Endodermal cell (in vitro differentiated cells): ENCODE measurements around the gene ANKRD23. TPM values are rescaled to one million over a fixed set of nuclear protein-coding genes. Genes with fewer than 3 reads are reported as not detected.
A peak's percentile ranks its signal among the peaks of the same experiment; 100 is the strongest.

Source experiments
- DNase-seq: peaks from one replicate; pipeline ENCODE4 v3.0.0-alpha.2; 2017
- H3K27ac ChIP-seq: 2 replicates; pipeline ENCODE4 v1.5.1; 2013; ENCODE audit warnings: mild to moderate bottlenecking, low read depth, low read length, moderate library complexity
- H3K27me3 ChIP-seq: 2 replicates; pipeline ENCODE4 v1.6.1; 2013; ENCODE audit warnings: mild to moderate bottlenecking, low read length, moderate library complexity; ENCODE audit not compliant: insufficient read depth, control insufficient read depth, poor library complexity, severe bottlenecking
- H3K36me3 ChIP-seq: 2 replicates; pipeline ENCODE4 v1.7.0; 2013; ENCODE audit warnings: mild to moderate bottlenecking, low read length, moderate library complexity; ENCODE audit not compliant: control insufficient read depth, insufficient read depth
- H3K4me1 ChIP-seq: one replicate; pipeline ENCODE4 v1.7.0; 2013; ENCODE audit warnings: low read length; ENCODE audit not compliant: control insufficient read depth, insufficient read depth
- H3K4me3 ChIP-seq: 2 replicates; pipeline ENCODE4 v1.5.1; 2013; ENCODE audit warnings: mild to moderate bottlenecking, low read length, moderate library complexity
- H3K9ac ChIP-seq: 2 replicates; pipeline ENCODE4 v1.6.1; 2013; ENCODE audit warnings: mild to moderate bottlenecking, low read length, moderate library complexity; ENCODE audit not compliant: poor library complexity, severe bottlenecking; ENCODE audit errors: extremely low read depth
- H3K9me3 ChIP-seq: 2 replicates; pipeline ENCODE4 v1.6.1; 2013; ENCODE audit warnings: mild to moderate bottlenecking, low read length, moderate library complexity; ENCODE audit not compliant: control insufficient read depth
- H3K27ac Mint-ChIP-seq: 2 replicates; pipeline ENCODE4 v1.8.0; 2020; ENCODE audit warnings: mixed read lengths
- H3K27me3 Mint-ChIP-seq: 2 replicates; pipeline ENCODE4 v1.8.0; 2021; ENCODE audit warnings: mild to moderate bottlenecking, mixed read lengths; ENCODE audit not compliant: insufficient read depth
- H3K36me3 Mint-ChIP-seq: 2 replicates; pipeline ENCODE4 v1.8.0; 2020; ENCODE audit warnings: low read depth, mixed read lengths
- H3K4me1 Mint-ChIP-seq: 2 replicates; pipeline ENCODE4 v1.8.0; 2020; ENCODE audit warnings: mixed read lengths
- H3K4me3 Mint-ChIP-seq: 2 replicates; pipeline ENCODE4 v1.8.0; 2020; ENCODE audit warnings: mild to moderate bottlenecking, moderate library complexity, mixed read lengths
- H3K9me3 Mint-ChIP-seq: 2 replicates; pipeline ENCODE4 v1.8.0; 2020; ENCODE audit warnings: mild to moderate bottlenecking, mixed read lengths
- CTCF ChIP-seq: fragments of 200-600 bp; sonication (generic); conservative IDR thresholded peaks from 2 replicates; pipeline ENCODE4 v1.5.0; 2021; ENCODE audit warnings: antibody characterized with exemption, mild to moderate bottlenecking
- WGBS, 2 experiments: methylation state at CpG; one replicate each; pipeline versions ENCODE4 v1.1.5 to v1.1.7; 2013; ENCODE audit warnings: missing lambda C conversion rate in 2 of 2, mixed read lengths in 1 of 2; ENCODE audit not compliant: insufficient coverage in 1 of 2, insufficient read length in 1 of 2; 5-methylcytosine and 5-hydroxymethylcytosine counted together
- total RNA-seq, 2 donors: library from RNA; stranded (reverse); fragmentation: NEBNext Ultra II Directional in 1 of 2; extraction: Animal tissue kit (Norgen Biotek cat#: 25700) in 1 of 2; gene quantifications; 2 replicates in 1 of 2; 3 replicates in 1 of 2; pipeline ENCODE4 v1.2.1, GENCODE V29; 2021

ANKRD23 gene
- total RNA-seq, 2 donors from 2014 or later, result 2.6 to 3.6 TPM

DNA sequence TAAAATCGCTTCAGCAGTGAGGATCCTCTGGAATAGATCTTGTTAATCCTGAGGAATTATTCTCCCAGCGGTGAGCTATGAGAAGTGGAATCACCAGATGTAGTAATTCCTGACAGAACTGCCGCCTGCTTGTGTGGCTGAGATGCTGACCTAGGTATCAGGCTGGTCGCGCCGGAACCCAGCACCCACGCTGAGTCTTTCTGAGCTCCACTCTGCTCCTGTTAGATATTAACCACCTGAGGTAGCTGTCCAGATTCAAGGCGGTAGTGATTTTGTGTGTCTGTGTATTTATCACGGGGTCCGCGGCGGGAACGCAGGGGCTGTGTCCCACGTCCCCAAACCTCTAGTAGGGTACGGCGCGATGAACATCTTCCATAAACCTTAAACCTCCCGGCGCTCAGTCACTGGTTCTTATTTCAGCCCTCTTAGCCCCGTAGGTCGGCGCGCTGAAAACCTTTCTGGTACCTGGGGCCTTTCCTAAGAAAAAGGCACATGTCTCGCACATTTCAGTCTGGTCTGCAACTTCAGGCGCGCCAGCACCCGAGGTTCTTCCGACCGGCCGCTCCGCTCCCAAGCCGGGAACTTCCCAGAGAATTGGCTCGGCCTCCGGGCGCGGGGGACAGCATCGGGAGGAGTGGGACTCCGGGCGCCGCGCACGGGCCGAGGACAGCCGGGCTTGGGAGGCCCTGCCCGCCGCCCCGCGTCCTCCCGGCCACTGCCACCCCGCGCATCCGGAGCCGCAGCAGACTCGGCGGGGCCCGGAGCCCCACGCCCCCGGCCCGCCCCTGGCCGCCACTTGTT is 28.3 kb downstream of the ANKRD23 start:
- no peaks in the 10 kb centered on the region for H3K27me3 ChIP-seq
- H3K27me3 Mint-ChIP-seq, result peaks cover 3% of the 10 kb centered on the region
- H3K36me3 ChIP-seq, result no peaks in the 10 kb centered on the region
- peak overlapping the region; percentile 67 for H3K4me3 Mint-ChIP-seq
- DNase-seq, result peak; percentile 63
- H3K4me1 ChIP-seq, result peaks cover 6% of the 10 kb centered on the region
- TF ChIP-seq CTCF, result peak; percentile 29
- H3K27ac ChIP-seq, result no peak overlapping the region
- peaks cover 30% of the 10 kb centered on the region for H3K36me3 Mint-ChIP-seq
- no peaks in the 10 kb centered on the region for H3K9me3 ChIP-seq
- peak overlapping the region; percentile 79 for H3K27ac Mint-ChIP-seq
- no peaks in the 10 kb centered on the region for H3K9me3 Mint-ChIP-seq
- 3 to 4% methylated on average over 12 to 60 of the region's 60 CpGs for WGBS, 2 experiments
- H3K9ac ChIP-seq, result peak overlapping the region; percentile 55
- peak overlapping the region; percentile 88 for H3K4me3 ChIP-seq
- H3K4me1 Mint-ChIP-seq, result peaks cover 39% of the 10 kb centered on the region

DNA sequence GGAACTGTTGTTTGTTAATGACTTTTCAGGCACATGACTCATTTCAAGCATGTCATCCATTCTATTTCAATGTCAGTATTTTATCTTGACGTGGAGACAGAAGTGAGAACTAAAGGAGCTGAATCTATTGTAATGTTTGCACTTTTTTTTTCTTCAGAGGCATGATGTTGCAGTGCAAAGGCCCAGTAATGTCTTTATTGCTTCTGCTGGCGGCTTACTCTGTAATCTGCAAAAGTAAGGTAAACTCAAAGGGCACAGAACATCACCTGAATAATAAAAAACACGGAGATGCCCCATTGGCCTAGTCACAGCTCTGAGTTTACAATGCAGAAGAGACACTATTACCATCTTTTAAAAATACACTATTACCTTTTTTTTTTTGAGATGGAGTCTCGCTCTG is 30.2 kb downstream of the ANKRD23 start:
- H3K36me3 Mint-ChIP-seq, result peaks cover 27% of the 10 kb centered on the region
- WGBS, 2 experiments, result 88 to 95% methylated on average over 3 to 4 of the region's 4 CpGs
- H3K4me3 Mint-ChIP-seq, result no peak overlapping the region
- H3K4me3 ChIP-seq, result no peak overlapping the region
- H3K4me1 ChIP-seq, result peaks cover 13% of the 10 kb centered on the region
- no peak overlapping the region for H3K27ac Mint-ChIP-seq
- no peaks in the 10 kb centered on the region for H3K27me3 ChIP-seq
- H3K27ac ChIP-seq, result no peak overlapping the region
- no peak for DNase-seq
- H3K9me3 Mint-ChIP-seq, result no peaks in the 10 kb centered on the region
- H3K9me3 ChIP-seq, result no peaks in the 10 kb centered on the region
- no peaks in the 10 kb centered on the region for H3K27me3 Mint-ChIP-seq
- H3K4me1 Mint-ChIP-seq, result peaks cover 20% of the 10 kb centered on the region
- H3K36me3 ChIP-seq, result no peaks in the 10 kb centered on the region
- no peak for TF ChIP-seq CTCF
- H3K9ac ChIP-seq, result no peak overlapping the region

- no peaks in the 10 kb centered on the region for H3K9me3 ChIP-seq
- Mint-ChIP-seq H3K9me3 (no peaks in the 10 kb centered on the region), H3K4me1 (peaks cover 7% of the 10 kb centered on the region), H3K27ac (no peak overlapping the region), H3K27me3 (no peaks in the 10 kb centered on the region), H3K36me3 (peaks cover 30% of the 10 kb centered on the region), H3K4me3 (no peak overlapping the region)
- no peak overlapping the region for H3K9ac ChIP-seq
- 90 to 94% methylated on average over 2 to 3 of the region's 3 CpGs for WGBS, 2 experiments
- no peak overlapping the region for H3K4me3 ChIP-seq
- H3K27ac ChIP-seq, result no peak overlapping the region
- H3K36me3 ChIP-seq, result peaks cover 4% of the 10 kb centered on the region
- DNase-seq, result no peak
- H3K27me3 ChIP-seq, result no peaks in the 10 kb centered on the region
- TF ChIP-seq CTCF, result no peak
- peaks cover 13% of the 10 kb centered on the region for H3K4me1 ChIP-seq
These were observed 31.9 kb downstream of the ANKRD23 start for GRCh38 chr2:96811917-96812316.
